Measurements from ENCODE around the gene MYO1F. TPM values are rescaled to one million over a fixed set of nuclear protein-coding genes. Genes with fewer than 3 reads are reported as not detected.

MYO1F gene
- total and polyA plus RNA-seq, 10 of the 15 experiments (the other 5 are each of a cell fraction or from before 2014, with no cell fraction given): 3.5 to 49.4 (median 31.3) TPM

GRCh38 chr19:8558325-8558724 lies 18.9 kb downstream of the MYO1F start:
- Histone ChIP-seq H3K4me1 (ENCODE audit: control insufficient read depth, insufficient read depth, low read length) (no peaks in the 10 kb centered on the region), H3K9ac (ENCODE audit: control insufficient read depth, insufficient read depth, low read length) (no peak overlapping the region), H3K27ac (ENCODE audit: control insufficient read depth, insufficient read depth) (no peak overlapping the region), H2AFZ (ENCODE audit: control insufficient read depth, low read depth, low read length) (no peak overlapping the region), H3K4me3 (no peak overlapping the region), H3K4me2 (ENCODE audit: control insufficient read depth, insufficient read depth) (no peak overlapping the region), H3K27me3 (replicated peaks in 1 of 2; ENCODE audit: control insufficient read depth in 2 of 2, insufficient read depth in 2 of 2, low read length in 1 of 2) (no peaks in the 10 kb centered on the region), H3K9me3 (replicated peaks; ENCODE audit: control insufficient read depth, insufficient read depth, low read length) (no peaks in the 10 kb centered on the region), H3K79me2 (ENCODE audit: control insufficient read depth, insufficient read depth, low read length) (no peaks in the 10 kb centered on the region), H4K20me1 (ENCODE audit: control insufficient read depth, insufficient read depth) (no peaks in the 10 kb centered on the region), H3K36me3 (ENCODE audit: control insufficient read depth in 2 of 2, insufficient read depth in 2 of 2, low read length in 1 of 2) (no peaks in the 10 kb centered on the region; a peak in 2 of 4 replicates)
- no TSS peak for BruUV-seq (replicated peaks)
- TF ChIP-seq CHD1 (IDR thresholded peaks at IDR 0.05; ENCODE audit: low read depth, low read length) (no peak), EGR1 (IDR thresholded peaks at IDR 0.05; ENCODE audit: borderline replicate concordance in 1 of 2, low read depth in 2 of 2, low read length in 2 of 2) (no peak), PML (IDR thresholded peaks at IDR 0.05; ENCODE audit: low read length) (no peak), TAF1 (IDR thresholded peaks at IDR 0.05; ENCODE audit: borderline replicate concordance, low read depth, low read length) (no peak), ZNF24 (IDR thresholded peaks at IDR 0.05) (no peak), IRF5 (IDR thresholded peaks at IDR 0.05; ENCODE audit: borderline replicate concordance) (no peak), MEF2A (IDR thresholded peaks at IDR 0.05; ENCODE audit: insufficient read depth, low read depth, low read length) (no peak), RAD21 (IDR thresholded peaks at IDR 0.05; ENCODE audit: insufficient read depth, low read depth, low read length) (no peak), ESRRA (IDR thresholded peaks at IDR 0.05; ENCODE audit: low read length) (no peak), SMAD1 (IDR thresholded peaks at IDR 0.05; ENCODE audit: low read depth, partially characterized antibody) (no peak), NFXL1 (IDR thresholded peaks at IDR 0.05; ENCODE audit: borderline replicate concordance) (no peak), RBBP5 (conservative IDR thresholded peaks at IDR 0.05) (no peak), PKNOX1 (IDR thresholded peaks at IDR 0.05) (no peak), CBX3 (IDR thresholded peaks at IDR 0.05; ENCODE audit: borderline replicate concordance, low read depth) (no peak), NKRF (conservative IDR thresholded peaks at IDR 0.05) (no peak), SUPT20H (IDR thresholded peaks at IDR 0.05; ENCODE audit: borderline replicate concordance, control insufficient read depth, low read depth, low read length) (no peak)
- ATAC-seq (no peak), FAIRE-seq (no peak), DNase-seq (ENCODE audit: low read depth, low spot score) (no peak)
- CTCF ChIA-PET: interaction anchor here (2.6 kb wide), 1 partner anchor 20 kb away, joined by 16 read pairs; the partner anchor contains the start of gene MYO1F
- POLR2A ChIA-PET: no interaction called here
- intact Hi-C loops (cut with micrococcal nuclease; ENCODE audit: unreplicated experiment) (no loop called here), in situ Hi-C loops (cut with MboI) (no loop called here)
- SMC1A ChIA-PET (ENCODE audit: uncharacterized antibody, unreplicated experiment): no interaction called here
- RAD21 ChIA-PET (ENCODE audit: unreplicated experiment): no interaction called here
- 33% methylated on average over 2 of the region's 2 CpGs for WGBS (ENCODE audit: insufficient coverage, insufficient replicate concordance, low lambda C conversion rate, missing lambda C conversion rate)
